Psoas muscle (tissue), 8 donors: ENCODE results near the gene NOL9. TPM values are rescaled to one million over a fixed set of nuclear protein-coding genes. Genes with fewer than 3 reads are reported as not detected.

ENCODE experiments used
- ATAC-seq, 4 donors: fragments of 200-7000 bp; cut with Tn5 transposase; one replicate each; pipeline ENCODE4 v1.9.1; 2020; ENCODE audit warnings: moderate library complexity in 3 of 4, mild to moderate bottlenecking in 2 of 4
- DNase-seq, 2 donors: peaks; one replicate each; pipeline ENCODE4 v3.0.0-alpha.2; 2020
- H3K27ac ChIP-seq: fragments of 200-600 bp; one replicate; pipeline ENCODE4 v1.8.0; 2022
- H3K27me3 ChIP-seq, 3 donors: fragments of 200-600 bp in 1 of 3; one replicate each; pipeline versions ENCODE4 v1.6.1 to v1.8.0; 2013 to 2022; ENCODE audit warnings: low read length in 2 of 3, mild to moderate bottlenecking in 2 of 3, moderate library complexity in 1 of 3; ENCODE audit not compliant: insufficient read depth in 3 of 3
- H3K36me3 ChIP-seq, 2 donors: fragments of 200-600 bp in 1 of 2; one replicate each; pipeline versions ENCODE4 v1.6.1 to v1.8.0; 2013 to 2022; ENCODE audit warnings: low read depth in 1 of 2, mild to moderate bottlenecking in 1 of 2, moderate library complexity in 1 of 2; ENCODE audit not compliant: insufficient read depth in 1 of 2
- H3K4me1 ChIP-seq: fragments of 200-600 bp; one replicate; pipeline ENCODE4 v1.8.0; 2022
- H3K4me3 ChIP-seq: fragments of 200-600 bp; one replicate; pipeline ENCODE4 v1.8.0; 2022; ENCODE audit warnings: mild to moderate bottlenecking
- H3K9me3 ChIP-seq: fragments of 200-600 bp; one replicate; pipeline ENCODE4 v1.8.0; 2022
- WGBS, 3 donors: extraction: QIAGEN DNeasy Blood & Tissue Kit; methylation state at CpG; one replicate each; pipeline versions ENCODE4 v1.1.6 to v1.1.7; 2013; 5-methylcytosine and 5-hydroxymethylcytosine counted together
- intact Hi-C, 2 donors: fragments of 100-400 bp; cut with DNase I; formaldehyde crosslinking; loops; one replicate each; pipeline versions ENCODE4 v1.11.0 to v1.14.2; 2022
- long read RNA-seq, 2 donors: library from polyadenylated mRNA; unstranded; transcript quantifications; one replicate each; pipeline ENCODE4 v2.0.0, GENCODE V29; 2021
- polyA plus RNA-seq, 3 donors: library from polyadenylated mRNA; stranded (reverse); fragments of 200-250 nt; gene quantifications; one replicate each; pipeline ENCODE4 v1.2.3, GENCODE V29; 2013
- total RNA-seq, 4 donors: library from RNA; stranded (reverse); fragmentation: NEBNext Ultra II Directional in 2 of 4; extraction: Animal tissue kit (Norgen Biotek cat#: 25700) in 2 of 4; gene quantifications; one replicate each; pipeline versions ENCODE4 v1.2.1 to v1.2.4, GENCODE V29; 2021 to 2023
- TF ChIP-seq, protein P1 (sequence below): fragments of 200-600 bp; IDR thresholded peaks from one replicate; pipeline ENCODE4 v1.8.0; 2022; ENCODE audit warnings: antibody characterized with exemption
- donor health status: healthy with polysubstance abuse.
- donor health status: DM: no; HTN: no; CAD: no; lungs with moderate emphysema.
- donor health status: Bipolar disorder and iron deficiency.
- donor health status: healthy.
- donor health status: DM: yes; HTN: yes; CAD: no.
- donor health status: DM: no; HTN: no; CAD: no.
- donor health status: DM: no; HTN: no; CAD: no.
- donor health status: DM: yes; HTN: yes; CAD: no.

The NOL9 gene
- total RNA-seq = 10 to 100 TPM; 17.1 to 26.1 (median 22.8) TPM
- polyA plus RNA-seq = 10 to 100 TPM in 1 of 3 donors, 1 to 10 TPM in 2; 5.0 to 10.6 (median 9.5) TPM
- long read RNA-seq, donor 1, full-length matches to known transcripts = 3 of 5 reads
- long read RNA-seq, donor 1, partial matches to known transcripts = 2 of 5 reads
- long read RNA-seq, donor 1, other reads (novel, unspliced or antisense) = 0 of 5 reads
- long read RNA-seq, donor 2, full-length matches to known transcripts = 9 of 17 reads
- long read RNA-seq, donor 2, partial matches to known transcripts = 3 of 17 reads
- long read RNA-seq, donor 2, other reads (novel, unspliced or antisense) = 5 of 17 reads

- no peaks in the 10 kb centered on the region for H3K27me3 ChIP-seq
- H3K36me3 ChIP-seq = peaks cover 3 to 23% of the 10 kb centered on the region in 2 donors
- H3K4me3 ChIP-seq = peak within 1 kb of the TSS; percentile 99
- 1 to 2% (median 1%) methylated on average over 43 to 87 of the region's 87 CpGs for WGBS, 3 donors
- TF ChIP-seq, protein P1, sequence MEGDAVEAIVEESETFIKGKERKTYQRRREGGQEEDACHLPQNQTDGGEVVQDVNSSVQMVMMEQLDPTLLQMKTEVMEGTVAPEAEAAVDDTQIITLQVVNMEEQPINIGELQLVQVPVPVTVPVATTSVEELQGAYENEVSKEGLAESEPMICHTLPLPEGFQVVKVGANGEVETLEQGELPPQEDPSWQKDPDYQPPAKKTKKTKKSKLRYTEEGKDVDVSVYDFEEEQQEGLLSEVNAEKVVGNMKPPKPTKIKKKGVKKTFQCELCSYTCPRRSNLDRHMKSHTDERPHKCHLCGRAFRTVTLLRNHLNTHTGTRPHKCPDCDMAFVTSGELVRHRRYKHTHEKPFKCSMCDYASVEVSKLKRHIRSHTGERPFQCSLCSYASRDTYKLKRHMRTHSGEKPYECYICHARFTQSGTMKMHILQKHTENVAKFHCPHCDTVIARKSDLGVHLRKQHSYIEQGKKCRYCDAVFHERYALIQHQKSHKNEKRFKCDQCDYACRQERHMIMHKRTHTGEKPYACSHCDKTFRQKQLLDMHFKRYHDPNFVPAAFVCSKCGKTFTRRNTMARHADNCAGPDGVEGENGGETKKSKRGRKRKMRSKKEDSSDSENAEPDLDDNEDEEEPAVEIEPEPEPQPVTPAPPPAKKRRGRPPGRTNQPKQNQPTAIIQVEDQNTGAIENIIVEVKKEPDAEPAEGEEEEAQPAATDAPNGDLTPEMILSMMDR = peak; percentile 94
- no peaks in the 10 kb centered on the region for H3K9me3 ChIP-seq
- intact Hi-C loops = loop anchor here in 1 of 2 donors (5.0 kb wide), 1 partner anchor 83 kb away; no protein-coding TSS in a partner anchor
- DNase-seq = peak; percentile 96 to 98
- H3K27ac ChIP-seq = peak within 1 kb of the TSS; percentile 91
- ATAC-seq = peak; percentile 96 to 98 (median 98)
- H3K4me1 ChIP-seq = peaks cover 20% of the 10 kb centered on the region
Observed at GRCh38 chr1:6554031-6554906, at the start of gene NOL9. TSS of gene NOL9 (minus strand) at chr1:6554513. CDS start at chr1:6554502, 11 bp downstream.

DNA sequence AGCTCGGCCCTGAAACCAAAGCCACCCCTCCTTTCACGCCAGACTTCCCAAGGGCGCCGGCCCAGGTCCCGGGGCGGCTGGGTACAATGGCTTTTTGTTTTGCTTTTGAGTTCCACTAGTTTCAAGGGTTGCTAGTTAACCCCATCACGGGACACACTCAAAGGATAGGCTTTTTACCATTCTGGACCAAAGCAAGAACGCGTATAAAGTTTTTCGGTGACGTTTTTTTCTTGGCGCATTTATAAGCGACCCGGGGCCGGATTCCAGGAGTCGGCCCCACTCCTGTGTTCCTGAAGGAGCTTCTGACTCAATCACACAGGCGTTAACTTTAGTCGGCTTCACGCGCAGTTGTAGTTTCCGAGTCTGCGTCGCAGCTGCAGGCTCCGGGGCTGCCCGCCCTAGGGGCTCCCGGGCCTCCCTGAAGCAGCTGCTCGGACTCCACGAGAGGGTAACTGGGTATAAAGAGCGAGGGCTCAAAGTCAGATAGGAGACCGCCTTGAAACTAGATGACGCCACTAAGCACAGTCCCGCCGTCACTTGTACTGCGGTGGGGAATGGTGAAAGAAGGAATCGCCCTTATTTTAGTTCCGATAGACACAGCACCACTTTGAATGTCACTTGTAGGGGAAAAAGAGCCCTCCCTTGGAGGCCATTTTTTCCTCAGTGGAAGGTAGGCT, 49.1 kb upstream of the NOL9 start:
- H3K36me3 ChIP-seq = peaks cover 0 to 7% of the 10 kb centered on the region in 2 donors
- peak overlapping the region; percentile 87 for H3K4me3 ChIP-seq
- peaks cover 43% of the 10 kb centered on the region for H3K4me1 ChIP-seq
- DNase-seq (peak; percentile 76 to 87), ATAC-seq (peak; percentile 18 to 53 (median 44))
- WGBS, 3 donors = 0 to 1% (median 1%) methylated on average over 36 of the region's 36 CpGs
- H3K27me3 ChIP-seq = no peaks in the 10 kb centered on the region
- H3K9me3 ChIP-seq = no peaks in the 10 kb centered on the region
- peak overlapping the region; percentile 98 for H3K27ac ChIP-seq
- TF ChIP-seq, protein P1 = no peak
- intact Hi-C loops = no loop called here

DNA sequence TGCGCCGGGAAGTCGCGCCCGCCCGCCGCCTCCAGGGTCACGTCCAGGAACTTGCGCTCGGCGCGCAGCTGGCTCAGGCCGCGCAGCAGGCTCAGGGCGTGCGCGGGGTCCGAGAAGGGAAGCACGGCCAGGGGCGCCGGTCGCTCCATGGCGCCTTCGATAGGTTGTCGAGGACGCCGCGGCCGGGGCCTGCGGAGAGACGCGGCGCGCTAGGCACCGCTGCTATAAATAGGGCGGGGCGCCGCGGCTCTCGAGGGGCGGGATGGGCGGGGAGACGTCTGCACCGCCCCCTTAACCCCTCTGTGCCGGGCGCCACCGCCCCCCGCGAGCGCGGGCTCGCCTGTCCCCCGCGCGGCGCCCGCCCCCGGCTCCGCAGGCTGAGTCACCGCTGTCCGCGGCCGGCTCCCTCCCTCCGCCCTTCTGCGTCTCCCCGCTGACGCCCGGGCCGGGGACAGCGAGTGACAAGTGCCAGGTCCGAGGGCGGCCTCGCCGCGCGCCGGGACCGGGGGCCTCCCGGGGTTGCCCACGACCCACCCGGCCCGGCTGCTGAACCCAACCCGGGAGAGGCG, 48.4 kb upstream of the NOL9 start, which contains the start of gene KLHL21:
KLHL21 (minus strand) TSS at position 201 of the 569 bp plus-strand sequence; CDS start at position 149, 52 bp downstream.
- H3K9me3 ChIP-seq = no peaks in the 10 kb centered on the region
- intact Hi-C loops = loop anchor here in 1 of 2 donors (1.0 kb wide), 1 partner anchor 11 kb away; the partner anchor contains the start of gene PHF13
- ATAC-seq (peak; percentile 64 to 81 (median 70)), DNase-seq (peak; percentile 95 to 97)
- TF ChIP-seq, protein P1 = no peak
- H3K27ac ChIP-seq = peak within 1 kb of the TSS; percentile 98
- H3K36me3 ChIP-seq = peaks cover 0 to 13% of the 10 kb centered on the region in 2 donors
- 0 to 1% (median 0%) methylated on average over 48 to 84 of the region's 84 CpGs for WGBS, 3 donors
- no peaks in the 10 kb centered on the region for H3K27me3 ChIP-seq
- peaks cover 43% of the 10 kb centered on the region for H3K4me1 ChIP-seq
- H3K4me3 ChIP-seq = peak within 1 kb of the TSS; percentile 87
